ENCODE data around the gene PSMC5.
"Not testable (repeated sequence)": the region's sequence is repeated elsewhere in the genome, so short reads cannot be mapped to it uniquely, and the experiment has no call there.

GRCh38 chr17:63870292-63870665 lies 43.0 kb downstream of the PSMC5 start:
- not testable (repeated sequence) for TF ChIP-seq EZH2 (IDR thresholded peaks at IDR 0.05; ENCODE audit: insufficient read depth, low read length)
- TF ChIP-seq, protein P1, sequence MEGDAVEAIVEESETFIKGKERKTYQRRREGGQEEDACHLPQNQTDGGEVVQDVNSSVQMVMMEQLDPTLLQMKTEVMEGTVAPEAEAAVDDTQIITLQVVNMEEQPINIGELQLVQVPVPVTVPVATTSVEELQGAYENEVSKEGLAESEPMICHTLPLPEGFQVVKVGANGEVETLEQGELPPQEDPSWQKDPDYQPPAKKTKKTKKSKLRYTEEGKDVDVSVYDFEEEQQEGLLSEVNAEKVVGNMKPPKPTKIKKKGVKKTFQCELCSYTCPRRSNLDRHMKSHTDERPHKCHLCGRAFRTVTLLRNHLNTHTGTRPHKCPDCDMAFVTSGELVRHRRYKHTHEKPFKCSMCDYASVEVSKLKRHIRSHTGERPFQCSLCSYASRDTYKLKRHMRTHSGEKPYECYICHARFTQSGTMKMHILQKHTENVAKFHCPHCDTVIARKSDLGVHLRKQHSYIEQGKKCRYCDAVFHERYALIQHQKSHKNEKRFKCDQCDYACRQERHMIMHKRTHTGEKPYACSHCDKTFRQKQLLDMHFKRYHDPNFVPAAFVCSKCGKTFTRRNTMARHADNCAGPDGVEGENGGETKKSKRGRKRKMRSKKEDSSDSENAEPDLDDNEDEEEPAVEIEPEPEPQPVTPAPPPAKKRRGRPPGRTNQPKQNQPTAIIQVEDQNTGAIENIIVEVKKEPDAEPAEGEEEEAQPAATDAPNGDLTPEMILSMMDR (IDR thresholded peaks at IDR 0.05; ENCODE audit: insufficient read depth, low read depth, low read length): not testable (repeated sequence)
